ENCODE measurements around the gene CAAP1. TPM values are rescaled to one million over a fixed set of nuclear protein-coding genes. Genes with fewer than 3 reads are reported as not detected.

Gene CAAP1
- polyA plus RNA-seq (2013, experiment 1 of 2), result 17.8 TPM
- 17.5 TPM for polyA plus RNA-seq (2013, experiment 2 of 2)

GRCh38 chr9:26892251-26893029 is at the start of gene CAAP1:
CAAP1 (minus strand) TSS chr9:26892802; CDS start chr9:26892715, 87 bp downstream.
- WGBS, 2 experiments (ENCODE audit: insufficient coverage in 2 of 2), result 0% methylated on average over 58 to 60 of the region's 70 CpGs
- Histone ChIP-seq H3K9me3 (ENCODE audit: control insufficient read depth, low read length) (no peaks in the 10 kb centered on the region), H3K27ac (ENCODE audit: low read depth, low read length, severe bottlenecking) (peak within 1 kb of the TSS; percentile 97), H3K36me3 (ENCODE audit: control insufficient read depth, insufficient read depth, low read length) (no peaks in the 10 kb centered on the region), H3K4me3 (ENCODE audit: extremely low read depth, insufficient read depth, low read length, poor library complexity, severe bottlenecking) (peak within 1 kb of the TSS; percentile 95), H3K4me1 (ENCODE audit: control insufficient read depth, insufficient read depth, low read length, poor library complexity, severe bottlenecking) (no peaks in the 10 kb centered on the region)

GRCh38 chr9:26940779-26941178 is 48.2 kb upstream of the CAAP1 start:
- no peaks in the 10 kb centered on the region for H3K4me1 ChIP-seq (ENCODE audit: control insufficient read depth, insufficient read depth, low read length, poor library complexity, severe bottlenecking)
- H3K9me3 ChIP-seq (ENCODE audit: control insufficient read depth, low read length), result peaks cover 10% of the 10 kb centered on the region
- peaks cover 30% of the 10 kb centered on the region for H3K36me3 ChIP-seq (ENCODE audit: control insufficient read depth, insufficient read depth, low read length)
- no peak overlapping the region for H3K27ac ChIP-seq (ENCODE audit: low read depth, low read length, severe bottlenecking)
- WGBS, 2 experiments (ENCODE audit: insufficient coverage in 2 of 2), result no CpG with 5 or more reads among the region's 1 CpG
- H3K4me3 ChIP-seq (ENCODE audit: extremely low read depth, insufficient read depth, low read length, poor library complexity, severe bottlenecking), result no peak overlapping the region

GRCh38 chr9:26939955-26940711 is 47.5 kb upstream of the CAAP1 start:
- Histone ChIP-seq H3K36me3 (ENCODE audit: control insufficient read depth, insufficient read depth, low read length) (peaks cover 30% of the 10 kb centered on the region), H3K9me3 (ENCODE audit: control insufficient read depth, low read length) (peaks cover 10% of the 10 kb centered on the region), H3K4me3 (ENCODE audit: extremely low read depth, insufficient read depth, low read length, poor library complexity, severe bottlenecking) (no peak overlapping the region), H3K4me1 (ENCODE audit: control insufficient read depth, insufficient read depth, low read length, poor library complexity, severe bottlenecking) (no peaks in the 10 kb centered on the region), H3K27ac (ENCODE audit: low read depth, low read length, severe bottlenecking) (no peak overlapping the region)
- WGBS, 2 experiments (ENCODE audit: insufficient coverage in 2 of 2), result 100% methylated on average over 1 of the region's 3 CpGs; no CpG with 5 or more reads in 1 of the 2 experiments

GRCh38 chr9:26937816-26938371 is 45.3 kb upstream of the CAAP1 start:
- Histone ChIP-seq H3K27ac (ENCODE audit: low read depth, low read length, severe bottlenecking) (no peak overlapping the region), H3K9me3 (ENCODE audit: control insufficient read depth, low read length) (peaks cover 10% of the 10 kb centered on the region), H3K4me3 (ENCODE audit: extremely low read depth, insufficient read depth, low read length, poor library complexity, severe bottlenecking) (no peak overlapping the region), H3K4me1 (ENCODE audit: control insufficient read depth, insufficient read depth, low read length, poor library complexity, severe bottlenecking) (no peaks in the 10 kb centered on the region), H3K36me3 (ENCODE audit: control insufficient read depth, insufficient read depth, low read length) (peaks cover 23% of the 10 kb centered on the region)
- WGBS, 2 experiments (ENCODE audit: insufficient coverage in 2 of 2), result 97 to 100% methylated on average over 1 to 3 of the region's 3 CpGs

GRCh38 chr9:26935847-26936246 is 43.2 kb upstream of the CAAP1 start:
- peaks cover 19% of the 10 kb centered on the region for H3K36me3 ChIP-seq (ENCODE audit: control insufficient read depth, insufficient read depth, low read length)
- peaks cover 10% of the 10 kb centered on the region for H3K9me3 ChIP-seq (ENCODE audit: control insufficient read depth, low read length)
- H3K4me3 ChIP-seq (ENCODE audit: extremely low read depth, insufficient read depth, low read length, poor library complexity, severe bottlenecking), result no peak overlapping the region
- no peak overlapping the region for H3K27ac ChIP-seq (ENCODE audit: low read depth, low read length, severe bottlenecking)
- H3K4me1 ChIP-seq (ENCODE audit: control insufficient read depth, insufficient read depth, low read length, poor library complexity, severe bottlenecking), result no peaks in the 10 kb centered on the region

- peaks cover 63% of the 10 kb centered on the region for H3K36me3 ChIP-seq (ENCODE audit: control insufficient read depth, insufficient read depth, low read length)
- H3K27ac ChIP-seq (ENCODE audit: low read depth, low read length, severe bottlenecking), result no peak overlapping the region
- no peak overlapping the region for H3K4me3 ChIP-seq (ENCODE audit: extremely low read depth, insufficient read depth, low read length, poor library complexity, severe bottlenecking)
- H3K4me1 ChIP-seq (ENCODE audit: control insufficient read depth, insufficient read depth, low read length, poor library complexity, severe bottlenecking), result no peaks in the 10 kb centered on the region
- 88 to 98% methylated on average over 6 to 7 of the region's 8 CpGs for WGBS, 2 experiments (ENCODE audit: insufficient coverage in 2 of 2)
- no peaks in the 10 kb centered on the region for H3K9me3 ChIP-seq (ENCODE audit: control insufficient read depth, low read length)
These were observed 36.4 kb upstream of the CAAP1 start for GRCh38 chr9:26928902-26929495.

GRCh38 chr9:26925609-26926008 is 33.0 kb upstream of the CAAP1 start:
- H3K36me3 ChIP-seq (ENCODE audit: control insufficient read depth, insufficient read depth, low read length), result peaks cover 83% of the 10 kb centered on the region
- no peaks in the 10 kb centered on the region for H3K4me1 ChIP-seq (ENCODE audit: control insufficient read depth, insufficient read depth, low read length, poor library complexity, severe bottlenecking)
- H3K27ac ChIP-seq (ENCODE audit: low read depth, low read length, severe bottlenecking), result no peak overlapping the region
- WGBS, 2 experiments (ENCODE audit: insufficient coverage in 2 of 2), result 100% methylated on average over 1 of the region's 4 CpGs; no CpG with 5 or more reads in 1 of the 2 experiments
- H3K9me3 ChIP-seq (ENCODE audit: control insufficient read depth, low read length), result no peaks in the 10 kb centered on the region
- H3K4me3 ChIP-seq (ENCODE audit: extremely low read depth, insufficient read depth, low read length, poor library complexity, severe bottlenecking), result no peak overlapping the region

- Histone ChIP-seq H3K9me3 (ENCODE audit: control insufficient read depth, low read length) (no peaks in the 10 kb centered on the region), H3K4me3 (ENCODE audit: extremely low read depth, insufficient read depth, low read length, poor library complexity, severe bottlenecking) (no peak overlapping the region), H3K27ac (ENCODE audit: low read depth, low read length, severe bottlenecking) (no peak overlapping the region), H3K4me1 (ENCODE audit: control insufficient read depth, insufficient read depth, low read length, poor library complexity, severe bottlenecking) (no peaks in the 10 kb centered on the region), H3K36me3 (ENCODE audit: control insufficient read depth, insufficient read depth, low read length) (peaks cover 83% of the 10 kb centered on the region)
- 83 to 100% methylated on average over 1 of the region's 1 CpG for WGBS, 2 experiments (ENCODE audit: insufficient coverage in 2 of 2)
These were observed 27.1 kb upstream of the CAAP1 start for GRCh38 chr9:26919698-26920097.

GRCh38 chr9:26913138-26913668 is 20.6 kb upstream of the CAAP1 start:
- Histone ChIP-seq H3K4me1 (ENCODE audit: control insufficient read depth, insufficient read depth, low read length, poor library complexity, severe bottlenecking) (no peaks in the 10 kb centered on the region), H3K36me3 (ENCODE audit: control insufficient read depth, insufficient read depth, low read length) (peaks cover 50% of the 10 kb centered on the region), H3K9me3 (ENCODE audit: control insufficient read depth, low read length) (no peaks in the 10 kb centered on the region), H3K27ac (ENCODE audit: low read depth, low read length, severe bottlenecking) (no peak overlapping the region), H3K4me3 (ENCODE audit: extremely low read depth, insufficient read depth, low read length, poor library complexity, severe bottlenecking) (no peak overlapping the region)
- WGBS, 2 experiments (ENCODE audit: insufficient coverage in 2 of 2), result no CpG with 5 or more reads among the region's 2 CpGs

GRCh38 chr9:26904671-26905070 is 12.1 kb upstream of the CAAP1 start:
- WGBS, 2 experiments (ENCODE audit: insufficient coverage in 2 of 2), result no CpG with 5 or more reads among the region's 1 CpG
- Histone ChIP-seq H3K36me3 (ENCODE audit: control insufficient read depth, insufficient read depth, low read length) (peaks cover 47% of the 10 kb centered on the region), H3K4me1 (ENCODE audit: control insufficient read depth, insufficient read depth, low read length, poor library complexity, severe bottlenecking) (no peaks in the 10 kb centered on the region), H3K9me3 (ENCODE audit: control insufficient read depth, low read length) (no peaks in the 10 kb centered on the region), H3K27ac (ENCODE audit: low read depth, low read length, severe bottlenecking) (no peak overlapping the region), H3K4me3 (ENCODE audit: extremely low read depth, insufficient read depth, low read length, poor library complexity, severe bottlenecking) (no peak overlapping the region)

Measured in mesodermal cell (in vitro differentiated cells).